GM12878 (cell line): Measurements from ENCODE around the gene CADM2. TPM values are rescaled to one million over a fixed set of nuclear protein-coding genes. Genes with fewer than 3 reads are reported as not detected.

Source experiments
- ATAC-seq: fragments of 200-7000 bp; cut with Tn5 transposase; 3 replicates; pipeline ENCODE4 v1.9.1; 2020; ENCODE audit warnings: mild to moderate bottlenecking, moderate library complexity
- BruUV-seq: library from RNA; stranded (reverse); fragments of 400-500 nt; replicated peaks from 2 replicates; lab custom pipeline; 2021; lab: Mats Ljungman, UMichigan
- CTCF ChIA-PET: fragments of 300-600 bp; sonication (Branson Sonifier 250); formaldehyde crosslinking; extraction: SDS; loops from one replicate; lab custom pipeline; 2021; ENCODE audit warnings: inconsistent platforms; lab: Yijun Ruan, JAX
- POLR2A ChIA-PET: fragments of 350-600 bp; formaldehyde crosslinking; extraction: SDS; loops from one replicate; lab custom pipeline; 2021; ENCODE audit warnings: inconsistent platforms; lab: Charles Lee
- RAD21 ChIA-PET: fragments of 300-600 bp; sonication (Branson Sonifier 250); formaldehyde crosslinking; loops from one replicate; lab custom pipeline; 2023; ENCODE audit warnings: antibody characterized with exemption; ENCODE audit not compliant: unreplicated experiment; lab: Charles Lee
- SMC1A ChIA-PET: fragments of 300-600 bp; sonication (Branson Sonifier 250); formaldehyde crosslinking; loops from one replicate; lab custom pipeline; 2023; ENCODE audit not compliant: unreplicated experiment, uncharacterized antibody; lab: Charles Lee
- DNase-seq: peaks from one replicate; pipeline ENCODE4 v3.0.0-alpha.2; 2011; ENCODE audit warnings: low read depth, low spot score
- FAIRE-seq: peaks from 3 replicates; lab custom pipeline; 2011; peaks lifted over from hg19 to GRCh38; lab: Jason Lieb, UNC
- H2AFZ ChIP-seq: 2 replicates; pipeline ENCODE4 v1.6.0; 2011; ENCODE audit warnings: low read depth, low read length, control low read depth; ENCODE audit not compliant: control insufficient read depth
- H3K27ac ChIP-seq: 2 replicates; pipeline ENCODE4 v1.5.1; 2011; ENCODE audit warnings: control low read depth; ENCODE audit not compliant: control insufficient read depth, insufficient read depth
- H3K27me3 ChIP-seq, 2 experiments: replicated peaks in 1 of 2; 2 replicates each; pipeline versions ENCODE4 v1.6.0 to v1.6.1; 2011; ENCODE audit warnings: low read length in 1 of 2; ENCODE audit not compliant: control insufficient read depth in 2 of 2, insufficient read depth in 2 of 2
- H3K36me3 ChIP-seq, 2 experiments: 2 replicates each; pipeline ENCODE4 v1.5.1; 2011; ENCODE audit warnings: low read length in 1 of 2; ENCODE audit not compliant: control insufficient read depth in 2 of 2, insufficient read depth in 2 of 2
- H3K4me1 ChIP-seq: 2 replicates; pipeline ENCODE4 v1.6.1; 2011; ENCODE audit warnings: mild to moderate bottlenecking, low read length, moderate library complexity, mixed read lengths; ENCODE audit not compliant: control insufficient read depth, insufficient read depth
- H3K4me2 ChIP-seq: 2 replicates; pipeline ENCODE4 v1.6.0; 2011; ENCODE audit warnings: control low read depth; ENCODE audit not compliant: control insufficient read depth, insufficient read depth
- H3K4me3 ChIP-seq: fragments of 200-600 bp; sonication (generic); 2 replicates; pipeline ENCODE4 v1.5.1; 2016
- H3K79me2 ChIP-seq: 2 replicates; pipeline ENCODE4 v1.6.0; 2011; ENCODE audit warnings: low read length; ENCODE audit not compliant: control insufficient read depth, insufficient read depth
- H3K9ac ChIP-seq: 2 replicates; pipeline ENCODE4 v1.8.0; 2011; ENCODE audit warnings: low read length, control low read depth, mixed read lengths; ENCODE audit not compliant: control insufficient read depth, insufficient read depth
- H3K9me3 ChIP-seq: replicated peaks from 3 replicates; pipeline ENCODE4 v1.5.1; 2011; ENCODE audit warnings: mild to moderate bottlenecking, low read length; ENCODE audit not compliant: control insufficient read depth, insufficient read depth
- H4K20me1 ChIP-seq: 2 replicates; pipeline ENCODE4 v1.6.0; 2011; ENCODE audit not compliant: control insufficient read depth, insufficient read depth
- BACH1 ChIP-seq: fragments of 450-650 bp; IDR thresholded peaks from 2 replicates; pipeline ENCODE4 v1.6.1; 2017; ENCODE audit warnings: mild to moderate bottlenecking, borderline replicate concordance
- BCL11A ChIP-seq: IDR thresholded peaks from 2 replicates; pipeline ENCODE4 v1.6.1; 2011; ENCODE audit warnings: low read depth, low read length
- BHLHE40 ChIP-seq, 2 experiments: fragments of 450-650 bp in 1 of 2; IDR thresholded peaks; 2 replicates each; pipeline ENCODE4 v1.6.1; 2011 to 2017; ENCODE audit warnings: low read depth in 2 of 2, borderline replicate concordance in 1 of 2, improper control_type of control experiment in 1 of 2, low read length in 1 of 2, mild to moderate bottlenecking in 1 of 2
- CBX3 ChIP-seq: fragments of 200-600 bp; sonication (generic); IDR thresholded peaks from 2 replicates; pipeline ENCODE4 v1.6.1; 2016; ENCODE audit warnings: low read depth, borderline replicate concordance
- EGR1 ChIP-seq, 2 experiments: IDR thresholded peaks; 1 replicate in 1 of 2; 2 replicates in 1 of 2; pipeline ENCODE4 v1.6.1; 2011 to 2012; ENCODE audit warnings: low read depth in 2 of 2, low read length in 2 of 2, borderline replicate concordance in 1 of 2, mild to moderate bottlenecking in 1 of 2, moderate library complexity in 1 of 2
- NR2C2 ChIP-seq: IDR thresholded peaks from 2 replicates; pipeline ENCODE4 v1.6.1; 2011; ENCODE audit warnings: borderline replicate concordance, low read depth; ENCODE audit not compliant: control insufficient read depth, insufficient read length
- PAX8 ChIP-seq: fragments of 450-650 bp; IDR thresholded peaks from 2 replicates; pipeline ENCODE4 v1.6.1; 2017; ENCODE audit warnings: mild to moderate bottlenecking, moderate library complexity
- SIX5 ChIP-seq: IDR thresholded peaks from 2 replicates; pipeline ENCODE4 v1.6.1; 2011; ENCODE audit warnings: mild to moderate bottlenecking, low read depth, low read length, moderate library complexity; ENCODE audit not compliant: severe bottlenecking
- SMARCA5 ChIP-seq: fragments of 450-650 bp; IDR thresholded peaks from 2 replicates; pipeline ENCODE4 v1.6.1; 2017; ENCODE audit warnings: mild to moderate bottlenecking
- ZNF24 ChIP-seq: fragments of 450-650 bp; IDR thresholded peaks from 2 replicates; pipeline ENCODE4 v1.6.1; 2017; ENCODE audit warnings: antibody characterized with exemption, mild to moderate bottlenecking
- WGBS: methylation state at CpG from one replicate; pipeline ENCODE4 v1.1.6; 2016; ENCODE audit warnings: low lambda C conversion rate; ENCODE audit not compliant: insufficient replicate concordance, insufficient coverage; ENCODE audit errors: missing lambda C conversion rate; 5-methylcytosine and 5-hydroxymethylcytosine counted together
- in situ Hi-C: fragments of 300-500 bp; cut with MboI; formaldehyde crosslinking; loops from 9 replicates; pipeline ENCODE4 v1.14.3; 2018; ENCODE audit warnings: mixed read lengths
- intact Hi-C: fragments of 100-400 bp; cut with micrococcal nuclease; formaldehyde crosslinking; loops from one replicate; pipeline ENCODE4 v1.14.2; 2022; ENCODE audit not compliant: unreplicated experiment
- polyA plus RNA-seq, 11 experiments: library from polyadenylated mRNA; depleted of rRNA in 4 of 11; unstranded in 6 of 11; stranded (reverse) in 5 of 11; fragments of >200 nt; fragmentation: Nextera tagmentation in 4 of 11; fragmentation: Illumina TruSeq in 1 of 11; extraction: Ambion mirVana in 4 of 11; extraction: Trizol in 1 of 11; gene quantifications; 1 replicate in 1 of 11; 2 replicates in 10 of 11; pipeline versions ENCODE4 v1.2.1 to v1.2.3, GENCODE V29; 2011 to 2016; ENCODE audit warnings: inconsistent platforms in 2 of 11, missing spikeins in 2 of 11, low read depth in 1 of 11
- total RNA-seq, 4 experiments: library from RNA; depleted of rRNA in 3 of 4; stranded (reverse); fragments of >200 nt in 3 of 4; fragmentation: Illumina TruSeq in 1 of 4; extraction: Trizol in 1 of 4; gene quantifications; 2 replicates each; pipeline versions ENCODE4 v1.2.1 to v1.2.3, GENCODE V29; 2013 to 2021
- TF ChIP-seq, protein P1 (sequence below): fragments of 450-650 bp; IDR thresholded peaks from 2 replicates; pipeline ENCODE4 v1.6.1; 2017; ENCODE audit warnings: mild to moderate bottlenecking, moderate library complexity
- TF ChIP-seq, protein P2 (sequence below): fragments of 450-650 bp; formaldehyde crosslinking; IDR thresholded peaks from 2 replicates; pipeline ENCODE4 v1.5.0; 2022; ENCODE audit warnings: mild to moderate bottlenecking, missing genetic modification characterization

CADM2 gene
- total and polyA plus RNA-seq, 10 of the 15 experiments (the other 5 are each of a cell fraction or from before 2014, with no cell fraction given) = 0.13 TPM; not detected in 9

- no peak overlapping the region for H2AFZ ChIP-seq
- RAD21 ChIA-PET = interaction anchor here (0.8 kb wide), 1 partner anchor 79 kb away, joined by 3 read pairs; no protein-coding TSS in a partner anchor
- intact Hi-C loops = no loop called here
Observed at GRCh38 chr3:85208650-85209049, 249.9 kb downstream of the CADM2 start.

More at GRCh38 chr3:85208650-85209049, 249.9 kb downstream of the CADM2 start:
- in situ Hi-C loops = no loop called here
- POLR2A ChIA-PET = interaction anchor here (0.5 kb wide), 1 partner anchor 258 kb away, joined by 4 read pairs; no protein-coding TSS in a partner anchor
- TF ChIP-seq BACH1 (no peak), BCL11A (no peak), CBX3 (no peak), SMARCA5 (no peak), BHLHE40 (IDR thresholded peaks at IDR 0.05; ENCODE audit: borderline replicate concordance in 1 of 2, low read depth in 2 of 2, low read length in 1 of 2) (no peak), SIX5 (no peak), EGR1 (IDR thresholded peaks at IDR 0.05; ENCODE audit: borderline replicate concordance in 1 of 2, low read depth in 2 of 2, low read length in 2 of 2) (no peak), ZNF24 (no peak), PAX8 (no peak), NR2C2 (no peak)
- TF ChIP-seq, protein P1, sequence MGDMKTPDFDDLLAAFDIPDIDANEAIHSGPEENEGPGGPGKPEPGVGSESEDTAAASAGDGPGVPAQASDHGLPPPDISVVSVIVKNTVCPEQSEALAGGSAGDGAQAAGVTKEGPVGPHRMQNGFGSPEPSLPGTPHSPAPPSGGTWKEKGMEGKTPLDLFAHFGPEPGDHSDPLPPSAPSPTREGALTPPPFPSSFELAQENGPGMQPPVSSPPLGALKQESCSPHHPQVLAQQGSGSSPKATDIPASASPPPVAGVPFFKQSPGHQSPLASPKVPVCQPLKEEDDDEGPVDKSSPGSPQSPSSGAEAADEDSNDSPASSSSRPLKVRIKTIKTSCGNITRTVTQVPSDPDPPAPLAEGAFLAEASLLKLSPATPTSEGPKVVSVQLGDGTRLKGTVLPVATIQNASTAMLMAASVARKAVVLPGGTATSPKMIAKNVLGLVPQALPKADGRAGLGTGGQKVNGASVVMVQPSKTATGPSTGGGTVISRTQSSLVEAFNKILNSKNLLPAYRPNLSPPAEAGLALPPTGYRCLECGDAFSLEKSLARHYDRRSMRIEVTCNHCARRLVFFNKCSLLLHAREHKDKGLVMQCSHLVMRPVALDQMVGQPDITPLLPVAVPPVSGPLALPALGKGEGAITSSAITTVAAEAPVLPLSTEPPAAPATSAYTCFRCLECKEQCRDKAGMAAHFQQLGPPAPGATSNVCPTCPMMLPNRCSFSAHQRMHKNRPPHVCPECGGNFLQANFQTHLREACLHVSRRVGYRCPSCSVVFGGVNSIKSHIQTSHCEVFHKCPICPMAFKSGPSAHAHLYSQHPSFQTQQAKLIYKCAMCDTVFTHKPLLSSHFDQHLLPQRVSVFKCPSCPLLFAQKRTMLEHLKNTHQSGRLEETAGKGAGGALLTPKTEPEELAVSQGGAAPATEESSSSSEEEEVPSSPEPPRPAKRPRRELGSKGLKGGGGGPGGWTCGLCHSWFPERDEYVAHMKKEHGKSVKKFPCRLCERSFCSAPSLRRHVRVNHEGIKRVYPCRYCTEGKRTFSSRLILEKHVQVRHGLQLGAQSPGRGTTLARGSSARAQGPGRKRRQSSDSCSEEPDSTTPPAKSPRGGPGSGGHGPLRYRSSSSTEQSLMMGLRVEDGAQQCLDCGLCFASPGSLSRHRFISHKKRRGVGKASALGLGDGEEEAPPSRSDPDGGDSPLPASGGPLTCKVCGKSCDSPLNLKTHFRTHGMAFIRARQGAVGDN = no peak
- TF ChIP-seq, protein P2, sequence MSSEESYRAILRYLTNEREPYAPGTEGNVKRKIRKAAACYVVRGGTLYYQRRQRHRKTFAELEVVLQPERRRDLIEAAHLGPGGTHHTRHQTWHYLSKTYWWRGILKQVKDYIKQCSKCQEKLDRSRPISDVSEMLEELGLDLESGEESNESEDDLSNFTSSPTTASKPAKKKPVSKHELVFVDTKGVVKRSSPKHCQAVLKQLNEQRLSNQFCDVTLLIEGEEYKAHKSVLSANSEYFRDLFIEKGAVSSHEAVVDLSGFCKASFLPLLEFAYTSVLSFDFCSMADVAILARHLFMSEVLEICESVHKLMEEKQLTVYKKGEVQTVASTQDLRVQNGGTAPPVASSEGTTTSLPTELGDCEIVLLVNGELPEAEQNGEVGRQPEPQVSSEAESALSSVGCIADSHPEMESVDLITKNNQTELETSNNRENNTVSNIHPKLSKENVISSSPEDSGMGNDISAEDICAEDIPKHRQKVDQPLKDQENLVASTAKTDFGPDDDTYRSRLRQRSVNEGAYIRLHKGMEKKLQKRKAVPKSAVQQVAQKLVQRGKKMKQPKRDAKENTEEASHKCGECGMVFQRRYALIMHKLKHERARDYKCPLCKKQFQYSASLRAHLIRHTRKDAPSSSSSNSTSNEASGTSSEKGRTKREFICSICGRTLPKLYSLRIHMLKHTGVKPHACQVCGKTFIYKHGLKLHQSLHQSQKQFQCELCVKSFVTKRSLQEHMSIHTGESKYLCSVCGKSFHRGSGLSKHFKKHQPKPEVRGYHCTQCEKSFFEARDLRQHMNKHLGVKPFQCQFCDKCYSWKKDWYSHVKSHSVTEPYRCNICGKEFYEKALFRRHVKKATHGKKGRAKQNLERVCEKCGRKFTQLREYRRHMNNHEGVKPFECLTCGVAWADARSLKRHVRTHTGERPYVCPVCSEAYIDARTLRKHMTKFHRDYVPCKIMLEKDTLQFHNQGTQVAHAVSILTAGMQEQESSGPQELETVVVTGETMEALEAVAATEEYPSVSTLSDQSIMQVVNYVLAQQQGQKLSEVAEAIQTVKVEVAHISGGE (CRISPR knock-in tag) = no peak
- SMC1A ChIA-PET = no interaction called here
- CTCF ChIA-PET = no interaction called here
- Histone ChIP-seq H3K4me3 (no peak overlapping the region), H3K9me3 (no peaks in the 10 kb centered on the region), H3K4me2 (no peak overlapping the region), H4K20me1 (no peaks in the 10 kb centered on the region), H3K4me1 (no peaks in the 10 kb centered on the region), H3K9ac (no peak overlapping the region), H3K27me3 (no peaks in the 10 kb centered on the region), H3K79me2 (no peaks in the 10 kb centered on the region), H3K36me3 (no peaks in the 10 kb centered on the region), H3K27ac (no peak overlapping the region)
- ATAC-seq = no peak
- no peak for DNase-seq
- no TSS peak for BruUV-seq
- WGBS = 13% methylated on average over 1 of the region's 1 CpG
- no peak for FAIRE-seq
